CD4-positive, alpha-beta T cell treated with Interferon gamma for 1 hour (primary cell): ENCODE data around the gene EMILIN1.
"Not testable (repeated sequence)": the region's sequence is repeated elsewhere in the genome, so short reads cannot be mapped to it uniquely, and the experiment has no call there.

Experiments used
- DNase-seq: peaks from one replicate; pipeline ENCODE4 v3.0.0-alpha.2; 2020

The EMILIN1 gene

GRCh38 chr2:27054721-27055120, 23.7 kb upstream of the EMILIN1 start:
- DNase-seq: no peak

GRCh38 chr2:27057184-27057583, 21.2 kb upstream of the EMILIN1 start:
- DNase-seq: no peak

- DNase-seq: no peak
These were observed 20.2 kb upstream of the EMILIN1 start for GRCh38 chr2:27058210-27058609.

- DNase-seq: no peak
These were observed 19.1 kb upstream of the EMILIN1 start for GRCh38 chr2:27059141-27059820.

DNA sequence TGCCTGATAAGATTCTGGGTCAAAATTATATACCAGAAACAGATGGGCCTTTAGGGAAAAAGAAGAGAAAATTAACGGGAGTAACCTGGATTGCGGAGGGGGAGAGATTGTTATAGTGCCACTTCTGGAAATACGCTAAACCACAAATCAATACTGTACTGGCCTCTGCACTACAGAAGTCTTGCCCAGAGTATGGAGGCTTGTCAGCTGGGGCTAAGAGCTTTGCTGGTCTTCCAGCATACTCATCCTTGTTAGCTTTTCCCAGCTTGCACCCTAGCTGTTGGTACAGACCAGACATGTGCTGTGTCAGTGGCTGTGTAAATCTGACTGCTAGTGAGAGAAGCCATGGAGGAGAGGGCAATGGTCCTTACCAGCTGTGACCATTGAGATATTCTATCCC, 18.1 kb upstream of the EMILIN1 start:
- DNase-seq: no peak

- no peak for DNase-seq
These were observed 13.3 kb upstream of the EMILIN1 start for GRCh38 chr2:27065128-27065527.

DNA sequence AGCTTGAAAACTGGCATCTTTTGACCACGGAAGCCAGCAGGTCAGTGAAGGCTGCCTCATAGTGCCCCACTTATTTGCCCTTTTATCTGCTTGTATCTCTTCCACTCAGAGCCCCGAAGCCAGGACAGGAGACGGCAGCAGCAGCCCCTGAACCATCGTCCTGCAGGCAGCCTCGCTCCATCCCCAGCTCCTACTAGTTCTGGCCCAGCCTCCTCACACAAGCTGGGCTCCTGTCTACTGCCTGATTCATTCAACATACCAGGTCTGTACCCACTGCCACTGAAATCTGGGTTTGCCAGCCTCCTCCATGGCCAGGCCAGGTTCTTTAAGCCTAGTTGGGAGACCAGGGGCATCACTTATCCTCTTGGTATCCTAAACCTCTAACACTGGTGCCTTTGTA, 11.0 kb upstream of the EMILIN1 start:
- no peak for DNase-seq

- no peak for DNase-seq
These were observed 9.0 kb upstream of the EMILIN1 start for GRCh38 chr2:27069436-27069835.

- no peak for DNase-seq
These were observed 8.3 kb upstream of the EMILIN1 start for GRCh38 chr2:27069961-27070618.

- no peak for DNase-seq
These were observed 7.7 kb upstream of the EMILIN1 start for GRCh38 chr2:27070653-27071276.

GRCh38 chr2:27071277-27071989, 7.0 kb upstream of the EMILIN1 start, which contains the start of gene OST4:
TSS of gene OST4 (minus strand) at chr2:27071654.
- DNase-seq: peak; percentile 90

- DNase-seq: no peak
These were observed 6.2 kb upstream of the EMILIN1 start for GRCh38 chr2:27071990-27072830.

DNA sequence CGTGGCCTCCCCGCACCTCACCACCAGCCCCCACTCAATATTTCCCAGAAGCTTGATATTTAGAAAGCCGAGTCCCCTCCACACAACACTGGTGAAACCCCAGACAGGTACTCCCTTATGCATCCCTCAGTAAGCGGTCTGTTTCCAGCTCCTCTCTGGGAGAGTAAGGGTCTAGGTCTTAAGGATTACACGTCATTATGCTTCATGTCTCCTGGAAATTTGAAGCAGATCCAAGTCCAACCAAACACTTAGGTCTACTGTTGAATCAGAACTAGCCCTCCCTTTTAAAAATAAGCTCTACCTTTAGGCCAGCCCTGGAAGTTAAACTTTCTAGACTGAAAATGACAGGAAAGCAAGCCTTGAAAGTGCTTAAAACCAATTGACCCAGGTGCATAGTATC, 5.5 kb upstream of the EMILIN1 start:
- no peak for DNase-seq

DNA sequence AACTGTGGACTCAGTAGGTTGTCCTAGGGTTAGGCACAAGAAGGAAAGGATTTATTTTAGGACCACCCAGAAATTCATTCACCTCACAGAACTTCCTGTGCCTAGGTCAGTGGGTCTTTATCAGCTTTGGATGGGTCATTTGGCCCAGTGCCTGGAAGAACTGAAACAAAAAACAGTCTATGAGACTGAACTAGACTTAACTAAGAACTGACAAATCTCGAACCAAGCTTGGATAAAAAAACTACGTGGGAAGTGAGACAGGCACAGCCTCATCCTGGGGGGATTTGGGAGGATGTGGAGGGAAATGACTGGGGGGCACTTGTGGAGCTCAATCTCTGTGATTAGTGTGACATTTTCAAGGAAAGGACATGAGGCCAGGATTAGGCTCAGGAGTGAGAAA, 4.6 kb upstream of the EMILIN1 start:
- no peak for DNase-seq

GRCh38 chr2:27074738-27075565, 3.5 kb upstream of the EMILIN1 start:
- DNase-seq: peak; percentile 39

DNA sequence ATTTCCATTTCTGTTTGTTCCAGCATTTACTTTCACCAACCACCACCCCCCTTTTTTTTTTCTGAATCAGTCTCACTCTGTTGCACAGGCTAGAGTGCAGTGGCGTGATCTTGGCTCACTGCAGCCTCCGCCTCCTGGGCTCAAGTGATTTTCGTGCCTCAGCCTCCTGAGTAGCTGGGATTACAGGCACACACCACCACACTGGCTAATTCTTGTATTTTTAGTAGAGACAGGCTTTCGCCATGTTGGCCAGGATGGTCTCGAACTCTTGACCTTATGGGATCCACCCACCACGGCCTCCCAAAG, 2.9 kb upstream of the EMILIN1 start:
- DNase-seq: not testable (repeated sequence)

DNA sequence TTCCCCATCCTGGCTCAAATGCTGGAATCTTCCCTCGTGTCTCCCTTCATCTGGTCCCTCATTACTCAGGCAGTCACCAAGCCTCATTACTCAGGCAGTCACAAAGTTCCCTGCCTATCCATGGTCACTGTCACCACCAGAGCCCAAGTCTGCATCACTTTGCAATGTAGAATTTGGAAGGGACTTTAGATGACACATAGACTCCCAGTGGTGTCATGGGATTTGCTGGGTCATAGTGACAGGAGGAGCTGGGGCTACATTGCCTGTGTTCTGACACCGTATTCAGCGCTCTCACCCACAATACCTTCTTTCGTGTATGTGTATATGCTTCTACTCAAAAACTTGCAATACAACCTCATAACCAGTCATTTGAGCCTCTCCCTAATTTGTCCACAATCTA, 2.1 kb upstream of the EMILIN1 start:
- no peak for DNase-seq

- no peak for DNase-seq
These were observed 1.2 kb upstream of the EMILIN1 start for GRCh38 chr2:27077231-27077630.

GRCh38 chr2:27079233-27080139, 1.1 kb downstream of the EMILIN1 start:
- no peak for DNase-seq

GRCh38 chr2:27080140-27080469, 1.7 kb downstream of the EMILIN1 start:
- DNase-seq: no peak

DNA sequence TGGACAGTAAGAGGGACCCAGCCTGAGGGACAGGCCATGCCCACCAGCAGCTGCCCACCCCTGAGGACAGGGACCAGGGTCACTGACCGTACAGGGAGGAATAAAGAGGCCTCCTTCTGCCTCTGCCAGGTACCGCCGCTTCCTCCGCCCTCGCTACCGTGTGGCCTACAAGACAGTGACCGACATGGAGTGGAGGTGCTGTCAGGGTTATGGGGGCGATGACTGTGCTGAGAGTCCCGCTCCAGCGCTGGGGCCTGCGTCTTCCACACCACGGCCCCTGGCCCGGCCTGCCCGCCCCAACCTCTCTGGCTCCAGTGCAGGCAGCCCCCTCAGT, 2.2 kb downstream of the EMILIN1 start:
- no peak for DNase-seq
